HK-2 (cell line): ENCODE measurements around the gene ABHD2.
"Not testable (repeated sequence)": the region's sequence is repeated elsewhere in the genome, so short reads cannot be mapped to it uniquely, and the experiment has no call there.

Experiments used
- DNase-seq: peaks from one replicate; pipeline ENCODE4 v3.0.0-alpha.2; 2018; ENCODE audit not compliant: unreplicated experiment

ABHD2 gene, protein sequence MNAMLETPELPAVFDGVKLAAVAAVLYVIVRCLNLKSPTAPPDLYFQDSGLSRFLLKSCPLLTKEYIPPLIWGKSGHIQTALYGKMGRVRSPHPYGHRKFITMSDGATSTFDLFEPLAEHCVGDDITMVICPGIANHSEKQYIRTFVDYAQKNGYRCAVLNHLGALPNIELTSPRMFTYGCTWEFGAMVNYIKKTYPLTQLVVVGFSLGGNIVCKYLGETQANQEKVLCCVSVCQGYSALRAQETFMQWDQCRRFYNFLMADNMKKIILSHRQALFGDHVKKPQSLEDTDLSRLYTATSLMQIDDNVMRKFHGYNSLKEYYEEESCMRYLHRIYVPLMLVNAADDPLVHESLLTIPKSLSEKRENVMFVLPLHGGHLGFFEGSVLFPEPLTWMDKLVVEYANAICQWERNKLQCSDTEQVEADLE

DNA sequence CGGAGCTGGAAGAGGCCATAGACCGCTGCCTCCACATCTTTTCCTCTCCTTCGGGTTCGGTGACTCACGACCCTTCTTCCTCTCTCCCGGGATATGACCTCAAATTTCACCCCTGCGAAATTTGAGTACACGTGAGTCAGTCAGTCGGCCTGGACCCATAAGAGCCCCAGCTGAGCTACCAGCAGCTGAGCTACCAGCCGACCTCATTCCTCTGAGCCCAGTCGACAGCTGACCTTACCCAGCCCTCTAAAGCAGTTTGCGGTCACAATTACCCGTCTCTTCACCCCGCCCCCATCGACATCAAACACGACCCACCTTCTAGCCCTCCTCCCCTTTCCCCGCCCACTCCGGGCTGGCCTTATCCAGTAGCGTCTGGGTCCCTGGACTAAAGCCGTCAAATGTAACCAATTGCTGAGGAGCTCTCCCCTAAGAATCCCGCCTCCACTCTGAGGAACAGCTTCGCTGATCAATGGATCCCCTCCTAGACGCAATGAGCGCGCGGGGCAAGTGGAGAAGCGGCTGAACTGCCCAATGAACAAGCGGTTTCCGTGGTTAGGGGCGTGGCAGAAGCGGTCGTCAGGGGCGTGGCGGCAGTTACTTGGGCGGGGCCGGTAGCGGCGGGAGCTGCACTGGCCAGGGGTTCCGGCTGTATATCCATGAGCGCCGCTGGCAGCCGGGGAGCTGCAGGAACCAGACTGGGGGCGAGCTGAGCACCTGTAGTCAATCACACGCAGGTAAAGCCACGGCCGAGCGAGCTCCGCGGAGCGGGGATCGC, at the start of gene ABHD2:
TSS of gene ABHD2 (plus strand) at position 627 of the 775 bp plus-strand sequence. CDS start 27,872 bp downstream, outside the sequence.
- peak; percentile 96 for DNase-seq

DNA sequence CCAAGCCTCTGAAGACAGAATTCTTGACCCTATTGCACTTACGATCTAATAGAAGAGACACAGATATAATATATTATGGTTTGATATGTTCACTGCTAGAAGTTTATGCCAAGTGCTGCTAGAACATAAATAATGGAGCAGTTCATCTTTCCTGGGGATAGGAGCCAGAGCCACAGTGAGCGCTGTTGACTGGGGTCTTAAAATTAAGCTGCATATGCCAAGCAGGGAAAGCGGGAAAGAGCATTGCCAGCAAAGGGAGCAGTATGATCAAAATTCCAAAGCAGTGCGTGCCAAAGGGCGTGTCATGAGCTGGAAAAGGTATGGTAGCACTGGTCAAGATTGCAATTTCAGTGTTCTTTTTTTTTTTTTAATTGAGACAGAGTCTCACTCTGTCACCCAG, 49.1 kb upstream of the ABHD2 start:
- DNase-seq = no peak

DNA sequence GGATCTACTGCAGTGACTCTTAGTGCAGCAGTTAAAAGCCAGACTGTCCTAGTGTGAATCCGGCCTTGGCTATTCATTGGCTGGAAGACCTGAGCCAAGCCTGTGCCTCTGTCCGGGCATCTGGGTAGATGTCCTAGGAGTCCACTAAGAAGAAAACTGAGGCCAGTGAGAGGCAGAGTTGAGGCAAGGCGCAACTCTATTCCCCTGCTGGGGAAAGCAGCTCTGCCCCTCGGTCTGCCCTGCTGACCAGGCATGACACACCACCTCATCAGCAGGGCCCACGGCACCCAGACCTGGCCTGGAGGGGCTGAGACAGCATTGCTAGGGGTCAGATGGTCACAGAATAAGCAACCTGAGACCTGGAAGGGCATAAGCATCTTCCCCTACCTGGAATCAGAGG, 46.7 kb upstream of the ABHD2 start:
- DNase-seq = no peak

DNA sequence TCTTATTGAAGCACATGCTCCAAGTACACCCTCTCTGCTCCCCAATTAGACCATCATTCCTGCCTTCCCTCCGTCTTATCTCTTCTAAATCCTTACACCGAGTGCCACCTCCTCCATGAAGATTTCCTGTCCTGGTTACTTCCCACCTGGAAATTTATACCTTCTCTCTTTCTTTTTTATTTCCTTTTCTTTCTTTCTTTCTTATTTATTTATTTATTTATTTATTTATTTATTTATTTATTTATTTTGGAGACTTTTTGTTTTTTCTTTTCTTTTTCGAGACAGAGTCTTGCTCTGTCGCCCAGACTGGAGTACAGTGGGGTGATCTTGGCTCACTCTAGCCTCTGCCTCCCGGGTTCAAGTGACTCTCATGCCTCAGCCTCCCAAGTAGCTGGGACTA, 45.9 kb upstream of the ABHD2 start:
- DNase-seq = no peak

DNA sequence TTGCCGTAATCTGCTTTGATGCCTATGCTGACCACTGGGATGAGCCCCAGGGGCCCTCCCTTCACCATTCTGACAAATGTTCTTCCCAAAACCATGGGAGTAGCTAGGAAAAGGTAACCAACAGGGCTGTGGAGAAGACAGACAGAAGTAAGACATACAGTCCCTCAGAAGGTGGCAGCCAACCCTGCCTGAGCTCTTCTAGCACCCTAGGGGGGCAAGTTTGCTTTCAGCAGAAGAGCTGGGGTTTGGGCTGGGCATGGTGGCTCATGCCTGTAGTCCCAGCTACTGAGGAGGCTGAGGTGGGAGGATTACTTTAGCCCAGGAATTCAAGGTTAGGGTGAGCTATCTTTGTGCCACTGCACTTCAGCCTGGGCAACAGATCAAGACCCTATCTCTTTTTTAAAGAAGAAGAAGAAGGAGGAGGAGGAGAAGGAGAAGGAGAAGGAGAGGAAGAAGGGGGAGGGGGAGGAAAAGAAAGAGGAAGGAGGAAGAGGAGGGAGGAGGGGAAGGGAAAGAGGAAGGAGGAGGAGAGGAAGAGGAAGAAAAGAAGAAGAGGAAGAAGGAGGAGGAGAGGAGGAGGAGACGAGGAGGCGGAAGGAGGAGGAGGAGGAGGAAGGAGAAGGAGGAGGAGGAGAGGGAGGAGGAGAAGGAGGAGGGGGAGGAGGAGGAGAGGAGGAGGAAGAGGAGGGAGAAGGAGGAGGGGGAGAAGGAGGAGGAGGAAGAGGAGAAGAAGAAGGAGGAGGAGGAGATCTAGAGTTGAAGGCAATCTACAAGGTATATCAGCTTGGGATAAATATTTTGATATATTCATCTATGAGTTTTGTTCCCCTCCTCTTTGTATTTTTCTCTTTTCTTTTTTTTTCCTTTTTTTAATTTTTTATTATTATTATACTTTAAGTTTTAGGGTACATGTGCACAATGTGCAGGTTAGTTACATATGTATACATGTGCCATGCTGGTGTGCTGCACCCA, 44.9 kb upstream of the ABHD2 start:
- no peak for DNase-seq

DNA sequence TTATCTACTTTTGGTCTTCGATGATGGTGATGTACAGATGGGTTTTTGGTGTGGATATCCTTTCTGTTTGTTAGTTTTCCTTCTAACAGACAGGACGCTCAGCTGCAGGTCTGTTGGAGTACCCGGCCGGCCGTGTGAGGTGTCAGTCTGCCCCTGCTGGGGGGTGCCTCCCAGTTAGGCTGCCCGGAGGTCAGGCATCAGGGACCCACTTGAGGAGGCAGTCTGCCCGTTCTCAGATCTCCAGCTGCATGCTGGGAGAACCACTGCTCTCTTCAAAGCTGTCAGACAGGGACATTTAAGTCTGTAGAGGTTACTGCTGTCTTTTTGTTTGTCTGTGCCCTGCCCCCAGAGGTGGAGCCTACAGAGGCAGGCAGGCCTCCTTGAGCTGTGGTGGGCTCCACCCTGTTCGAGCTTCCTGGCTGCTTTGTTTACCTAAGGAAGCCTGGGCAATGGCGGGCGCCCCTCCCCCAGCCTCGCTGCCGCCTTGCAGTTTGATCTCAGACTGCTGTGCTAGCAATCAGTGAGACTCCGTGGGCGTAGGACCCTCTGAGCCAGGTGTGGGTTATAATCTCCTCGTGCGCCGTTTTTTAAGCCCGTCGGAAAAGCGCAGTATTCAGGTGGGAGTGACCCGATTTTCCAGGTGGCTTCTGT, 39.1 kb upstream of the ABHD2 start:
- DNase-seq = not testable (repeated sequence)

DNA sequence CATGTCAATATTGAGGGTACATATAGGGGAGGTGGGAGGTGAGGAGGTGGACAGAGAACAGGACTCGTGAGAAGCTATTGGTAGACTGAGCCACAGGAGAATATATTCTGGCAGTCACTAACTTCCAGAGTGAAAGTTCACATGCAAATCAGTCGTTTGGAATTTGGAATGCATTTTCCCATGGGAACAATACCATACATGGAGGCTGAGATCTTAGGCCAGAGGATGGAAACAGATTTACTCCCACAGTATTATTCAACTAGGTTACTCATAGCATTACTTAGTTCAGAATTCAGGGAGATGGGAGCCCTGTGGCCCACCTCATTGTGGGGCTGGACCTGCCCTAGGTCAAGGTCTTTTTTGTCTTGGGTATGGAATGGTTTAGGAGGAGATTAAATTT, 36.4 kb upstream of the ABHD2 start:
- no peak for DNase-seq

DNA sequence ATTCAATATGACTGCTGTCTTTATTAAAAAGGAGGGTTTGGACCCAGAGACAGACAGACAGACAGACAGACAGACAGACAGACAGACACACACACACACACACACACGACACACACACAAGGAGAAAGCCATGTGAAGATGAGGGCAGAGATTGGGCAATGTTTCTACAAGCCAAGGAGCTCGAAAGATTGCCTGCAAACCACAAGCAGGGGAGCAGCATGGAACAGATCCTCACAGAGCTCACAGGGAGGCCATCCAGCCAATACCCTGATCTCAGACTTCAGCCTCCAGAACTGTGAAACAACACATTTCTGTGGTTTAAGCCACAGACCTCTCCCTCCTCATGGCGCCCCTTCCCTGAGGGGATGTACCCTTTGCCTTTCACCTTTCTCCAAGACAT, 35.8 kb upstream of the ABHD2 start:
- no peak for DNase-seq

DNA sequence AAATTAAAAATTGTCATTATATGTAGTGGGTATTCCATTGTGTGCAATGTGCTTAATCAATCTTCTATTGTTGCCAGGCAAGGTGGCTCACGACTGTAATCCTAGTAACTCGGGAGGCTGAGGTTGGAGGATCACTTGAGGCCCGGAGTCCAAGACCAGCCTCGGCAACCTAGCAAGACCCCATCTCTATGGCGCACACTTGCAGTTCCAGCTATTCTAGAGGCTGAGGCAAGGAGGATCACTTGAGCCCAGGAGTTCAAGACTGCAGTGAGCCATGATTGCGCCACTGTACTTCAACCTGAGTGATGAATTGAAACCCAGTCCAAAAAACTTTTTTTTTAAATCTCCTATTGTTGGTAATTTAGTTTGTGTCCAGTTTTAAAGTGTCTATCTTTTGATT, 33.4 kb upstream of the ABHD2 start:
- DNase-seq = no peak

DNA sequence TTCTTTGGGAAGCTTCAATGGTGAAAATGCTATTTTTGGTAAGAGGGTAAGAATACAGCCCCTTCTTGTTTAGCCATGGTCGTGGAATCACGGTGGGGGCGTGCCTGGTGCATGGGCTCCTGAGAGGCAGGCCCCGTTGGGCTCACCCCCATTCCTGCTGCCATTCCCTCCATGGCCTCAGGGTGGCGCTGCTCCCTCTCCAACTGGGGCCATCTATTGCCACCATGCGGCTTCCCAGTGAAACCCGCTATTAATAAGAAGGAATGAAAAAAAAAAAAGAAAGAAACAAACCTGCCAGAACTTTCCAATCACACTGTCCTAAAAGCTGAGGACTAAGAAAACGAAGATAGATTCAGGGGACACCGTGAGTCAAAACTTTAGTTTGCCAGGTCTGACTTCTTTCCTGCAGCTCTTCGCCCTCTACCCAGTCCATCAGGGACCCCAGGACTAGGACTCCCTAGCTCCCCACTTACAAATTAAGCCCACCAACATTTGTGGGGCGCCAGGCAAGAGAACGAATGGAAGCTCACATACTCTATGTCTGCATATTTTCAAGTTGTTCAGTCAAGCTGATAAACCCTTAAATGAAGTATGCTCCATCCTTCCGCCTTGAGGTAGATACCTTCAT, 30.6 kb upstream of the ABHD2 start:
- DNase-seq = peak; percentile 79

DNA sequence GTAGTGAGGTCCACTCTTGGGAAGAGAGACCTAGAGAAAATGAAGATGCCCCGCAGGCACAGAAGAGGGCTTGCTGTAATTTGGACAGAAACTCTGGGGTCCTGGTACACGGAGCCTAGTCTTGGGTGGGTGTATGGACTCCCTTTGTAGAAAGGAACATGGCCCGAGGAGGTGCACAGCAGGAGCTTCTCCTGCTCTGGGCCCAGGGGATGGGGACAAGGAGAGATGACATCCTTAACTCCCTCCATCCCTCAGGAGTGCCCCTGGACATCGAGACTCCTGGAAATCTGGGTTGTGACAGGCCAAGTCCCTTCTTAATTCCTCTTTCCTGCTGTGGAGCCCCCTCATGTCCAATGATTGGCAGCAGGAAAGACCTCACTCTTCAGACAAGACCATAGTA, 29.9 kb upstream of the ABHD2 start:
- DNase-seq = no peak

DNA sequence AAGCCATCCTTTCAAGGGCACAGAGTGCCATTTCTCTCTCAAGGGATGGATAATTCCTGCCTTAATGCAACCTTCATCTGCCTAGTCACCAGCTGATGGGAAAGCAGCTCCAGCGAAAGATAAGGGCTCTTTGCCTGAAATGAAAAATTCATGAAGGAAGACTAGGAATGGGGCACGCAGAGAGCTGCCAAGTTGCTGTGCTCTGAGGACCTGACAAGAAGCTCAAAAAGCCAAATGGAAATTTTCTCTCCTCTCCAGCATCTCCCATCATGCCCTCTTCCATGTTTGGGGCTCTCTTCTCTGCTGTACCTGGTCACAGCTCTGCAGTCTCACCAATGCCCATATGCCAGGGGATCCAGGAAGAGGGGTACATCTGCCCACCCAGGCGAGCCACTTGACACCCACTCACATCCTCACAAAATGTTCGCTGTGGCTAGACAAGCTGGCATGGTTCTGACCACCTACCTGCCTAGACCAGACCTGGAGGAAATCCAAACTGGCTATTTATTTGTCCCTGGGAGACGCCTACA, 29.3 kb upstream of the ABHD2 start:
- no peak for DNase-seq

DNA sequence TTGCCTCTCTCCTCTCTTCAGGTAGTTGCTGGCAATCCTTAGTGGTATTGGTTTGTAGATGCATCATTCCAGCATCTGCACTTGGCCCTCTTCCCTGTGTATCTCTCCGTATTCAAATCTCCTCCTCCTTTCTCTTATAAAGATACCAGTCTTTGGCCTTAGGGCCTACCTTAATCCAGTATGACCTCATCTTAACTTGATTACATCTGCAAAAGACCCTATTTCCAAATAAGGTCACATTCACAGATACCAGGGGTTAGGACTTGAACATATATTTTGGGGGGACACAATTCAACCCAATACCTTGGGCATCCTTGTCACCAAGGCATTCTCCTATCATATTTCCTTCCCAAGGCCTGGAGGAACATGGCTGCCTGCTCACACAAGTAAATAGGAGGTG, 22.0 kb upstream of the ABHD2 start:
- DNase-seq = no peak

DNA sequence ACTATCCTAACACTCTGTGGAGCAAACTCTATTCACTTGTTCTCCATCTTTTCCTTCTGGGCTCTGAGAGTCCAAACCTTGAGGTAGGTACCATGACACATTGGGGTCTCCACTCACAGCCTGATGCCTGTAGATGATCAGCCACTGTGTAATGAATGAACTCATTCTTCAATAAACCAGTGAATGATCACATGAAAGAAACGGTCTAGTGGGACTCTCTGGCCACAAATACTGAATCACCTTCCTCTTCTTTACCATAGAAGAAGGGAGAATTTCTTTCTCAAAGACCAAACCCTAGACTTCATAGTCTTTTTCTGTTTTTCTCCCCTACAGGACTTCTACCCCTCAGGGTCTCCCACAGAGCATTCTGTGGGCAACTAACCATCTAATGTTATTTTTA, 20.5 kb upstream of the ABHD2 start:
- DNase-seq = peak; percentile 33

DNA sequence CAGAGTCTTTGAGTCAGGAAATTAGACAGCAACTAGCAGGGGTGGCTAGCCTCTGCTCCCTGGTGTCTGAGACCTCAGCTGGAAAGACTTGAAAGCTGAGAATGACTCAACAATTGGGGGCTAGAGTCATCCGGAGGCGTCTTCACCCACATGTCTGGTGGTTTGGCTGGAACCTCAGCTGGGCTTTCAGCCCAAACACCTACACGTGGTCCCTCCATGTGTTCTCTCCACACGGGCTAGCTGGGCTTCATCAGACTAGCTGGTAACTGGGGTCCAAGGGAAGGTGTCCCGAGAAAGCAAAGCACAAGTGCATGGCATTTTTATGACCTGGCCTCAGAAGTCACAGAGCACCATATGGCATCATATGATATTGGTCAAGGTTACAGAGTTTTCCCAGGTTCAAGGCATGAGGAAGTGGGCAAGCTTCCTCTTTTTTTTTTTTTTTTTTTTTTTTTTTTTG, 19.9 kb upstream of the ABHD2 start:
- DNase-seq = peak; percentile 76

DNA sequence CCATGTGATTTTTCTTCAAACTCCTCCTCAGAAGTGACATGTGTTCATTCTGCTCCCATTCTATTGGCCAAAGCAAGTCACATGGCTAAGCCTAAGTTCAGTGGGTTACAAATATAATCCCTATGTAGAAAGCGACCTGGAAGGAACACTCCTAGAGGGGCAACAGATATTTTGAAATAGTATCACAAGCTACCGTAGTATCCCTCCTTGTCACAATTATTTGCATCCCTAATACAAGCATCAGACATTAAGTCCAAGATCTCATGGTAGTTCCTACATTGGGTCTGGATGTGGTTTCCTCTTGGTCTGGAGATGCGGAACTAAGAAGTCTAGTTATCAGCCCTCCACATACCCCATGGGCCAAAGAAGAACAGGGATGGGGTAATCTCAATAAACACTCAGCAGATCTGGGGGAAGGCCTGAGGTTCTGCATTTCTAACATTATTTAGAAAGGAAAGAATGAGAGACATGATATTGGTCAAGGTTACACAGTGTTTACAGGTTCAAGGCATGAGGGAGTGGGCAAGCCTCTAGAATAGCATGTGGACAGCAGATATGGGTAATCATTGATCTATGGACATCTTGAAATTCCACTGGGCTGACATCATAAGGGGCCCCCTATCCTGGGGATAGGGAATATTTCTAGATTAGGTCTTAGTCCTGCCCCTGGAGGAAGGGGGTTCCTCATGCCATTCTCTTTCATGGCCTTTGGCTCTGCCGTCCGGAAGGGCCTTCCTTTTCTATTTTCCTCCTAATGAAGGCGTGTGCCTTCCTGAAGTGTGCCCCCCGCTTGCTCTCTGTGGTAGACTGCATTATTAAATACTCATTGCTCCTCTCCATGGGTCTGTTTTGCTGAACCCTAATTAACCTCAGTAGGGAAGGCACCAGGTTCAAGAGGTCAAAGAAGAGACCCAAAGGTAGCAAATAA, 17.8 kb upstream of the ABHD2 start:
- DNase-seq = no peak

DNA sequence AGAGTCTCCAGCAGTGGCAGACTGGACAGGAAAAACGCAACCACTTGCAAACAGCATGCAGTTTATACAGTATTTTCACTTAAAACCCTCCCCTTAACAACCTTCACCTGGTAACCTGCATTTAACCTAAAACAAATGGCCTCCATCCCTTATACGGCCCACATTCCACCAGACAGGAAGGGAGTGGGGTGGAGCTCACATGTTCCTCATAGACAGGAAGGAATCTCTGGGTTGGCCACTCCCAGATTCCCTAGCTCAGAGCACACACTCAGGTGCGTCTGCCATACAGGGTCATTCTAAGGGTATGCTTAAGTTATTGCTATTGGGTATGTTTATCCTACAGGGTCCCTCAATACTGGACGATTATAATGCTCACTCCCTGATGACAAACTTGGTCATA, 16.8 kb upstream of the ABHD2 start:
- no peak for DNase-seq

DNA sequence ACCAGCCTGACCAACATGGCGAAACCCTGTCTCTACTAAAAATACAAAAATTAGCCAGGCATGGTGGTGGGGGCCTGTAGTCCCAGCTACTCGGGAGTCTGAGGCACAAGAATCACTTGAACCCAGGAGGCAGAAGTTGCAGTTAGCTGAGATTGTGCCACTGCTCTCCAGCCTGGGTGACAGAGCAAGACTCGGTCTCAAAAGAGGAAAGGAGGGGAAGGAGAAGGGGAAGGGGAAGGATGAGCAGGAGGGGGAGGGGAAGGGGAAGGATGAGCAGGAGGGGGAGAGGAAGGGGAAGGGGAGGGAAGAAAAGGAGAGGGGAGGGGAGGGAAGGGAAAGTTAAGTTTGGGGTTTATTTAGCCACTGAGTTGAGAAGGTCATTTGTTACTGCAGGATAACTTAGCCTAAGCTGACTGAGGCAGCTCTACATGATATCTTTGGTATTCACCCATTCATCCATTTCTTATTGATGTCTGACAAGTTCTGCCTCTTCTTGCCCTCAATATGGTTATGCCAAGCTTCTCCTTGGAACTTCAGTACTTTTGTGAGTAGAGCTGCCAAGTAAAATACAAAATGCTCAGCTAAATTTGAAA, 15.9 kb upstream of the ABHD2 start:
- DNase-seq = no peak

DNA sequence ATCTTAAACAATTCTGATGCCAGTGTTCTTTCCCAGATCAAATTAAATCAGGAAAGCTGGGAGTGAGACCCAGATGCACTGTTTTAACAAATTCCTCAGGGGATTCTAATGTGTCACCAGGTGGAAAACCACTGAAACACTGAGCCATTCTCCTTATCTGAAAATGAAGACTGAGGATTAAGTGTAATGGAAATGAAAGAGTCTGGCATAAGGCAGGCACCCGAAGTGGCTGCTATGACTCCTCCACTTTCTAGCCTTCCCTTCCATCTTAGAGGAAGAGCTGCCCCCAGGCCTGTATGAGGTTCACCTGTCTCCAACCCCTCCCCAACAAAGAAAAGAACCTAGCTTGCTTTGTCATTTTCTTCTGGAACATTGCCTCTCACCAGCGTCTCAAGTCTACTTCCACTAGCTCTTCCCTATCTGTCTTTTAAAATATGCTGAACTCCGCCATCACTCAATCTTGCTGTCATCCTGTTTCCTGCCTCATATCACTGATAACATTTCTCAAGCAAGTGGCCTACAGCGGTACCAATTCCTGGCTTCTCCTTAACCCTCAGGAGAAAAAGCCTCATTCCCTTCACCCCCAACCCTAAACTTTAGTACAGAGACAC, 13.7 kb upstream of the ABHD2 start:
- DNase-seq = no peak
